Neural cell (in vitro differentiated cells): ENCODE measurements around the gene MAP1LC3B.
"Not testable (repeated sequence)": the region's sequence is repeated elsewhere in the genome, so short reads cannot be mapped to it uniquely, and the experiment has no call there.

Experiments
- EZH2 ChIP-seq: fragments of 200-600, 300-800 bp; shearing (Covaris generic), sonication (generic); IDR thresholded peaks from 2 replicates; pipeline ENCODE4 v1.6.1; 2014; ENCODE audit warnings: antibody characterized with exemption, low read length, borderline replicate concordance, mild to moderate bottlenecking; ENCODE audit not compliant: insufficient read depth, poor library complexity, severe bottlenecking
- POLR2AphosphoS5 ChIP-seq: IDR thresholded peaks from 2 replicates; pipeline ENCODE4 v1.6.1; 2012
- TAF1 ChIP-seq: IDR thresholded peaks from 2 replicates; pipeline ENCODE4 v1.6.1; 2012; ENCODE audit warnings: low read depth
- TF ChIP-seq, protein P1 (sequence below): fragments of 450-650 bp; IDR thresholded peaks from 2 replicates; pipeline ENCODE4 v1.5.1; 2014; ENCODE audit warnings: antibody characterized with exemption, mild to moderate bottlenecking, moderate library complexity; ENCODE audit not compliant: poor library complexity, severe bottlenecking

DNA sequence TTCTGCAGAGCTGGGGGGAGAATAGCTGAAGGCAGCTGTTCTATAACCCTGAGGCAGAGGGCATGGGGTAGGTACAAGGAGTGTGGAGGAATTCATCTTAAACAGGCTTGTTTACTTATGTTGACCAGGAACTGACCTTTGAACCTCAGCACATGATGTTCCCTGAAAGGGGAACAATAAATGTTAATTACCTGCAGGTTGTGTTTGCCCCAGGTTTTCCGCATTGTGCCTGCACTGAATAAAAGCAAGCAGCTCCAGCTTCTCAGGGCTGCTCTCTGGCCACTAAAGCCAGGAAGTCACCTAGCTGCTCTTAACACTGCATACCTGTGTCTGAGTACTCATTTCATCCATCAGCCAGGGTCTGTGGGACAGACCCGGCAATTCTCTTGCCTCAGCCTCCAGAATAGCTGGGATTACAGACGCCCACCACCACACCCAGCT lies 12.8 kb upstream of the MAP1LC3B start:
- not testable (repeated sequence) for TF ChIP-seq EZH2, POLR2AphosphoS5, TAF1
- TF ChIP-seq, protein P1, sequence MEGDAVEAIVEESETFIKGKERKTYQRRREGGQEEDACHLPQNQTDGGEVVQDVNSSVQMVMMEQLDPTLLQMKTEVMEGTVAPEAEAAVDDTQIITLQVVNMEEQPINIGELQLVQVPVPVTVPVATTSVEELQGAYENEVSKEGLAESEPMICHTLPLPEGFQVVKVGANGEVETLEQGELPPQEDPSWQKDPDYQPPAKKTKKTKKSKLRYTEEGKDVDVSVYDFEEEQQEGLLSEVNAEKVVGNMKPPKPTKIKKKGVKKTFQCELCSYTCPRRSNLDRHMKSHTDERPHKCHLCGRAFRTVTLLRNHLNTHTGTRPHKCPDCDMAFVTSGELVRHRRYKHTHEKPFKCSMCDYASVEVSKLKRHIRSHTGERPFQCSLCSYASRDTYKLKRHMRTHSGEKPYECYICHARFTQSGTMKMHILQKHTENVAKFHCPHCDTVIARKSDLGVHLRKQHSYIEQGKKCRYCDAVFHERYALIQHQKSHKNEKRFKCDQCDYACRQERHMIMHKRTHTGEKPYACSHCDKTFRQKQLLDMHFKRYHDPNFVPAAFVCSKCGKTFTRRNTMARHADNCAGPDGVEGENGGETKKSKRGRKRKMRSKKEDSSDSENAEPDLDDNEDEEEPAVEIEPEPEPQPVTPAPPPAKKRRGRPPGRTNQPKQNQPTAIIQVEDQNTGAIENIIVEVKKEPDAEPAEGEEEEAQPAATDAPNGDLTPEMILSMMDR: not testable (repeated sequence)
